HG03342 (cell line): ENCODE measurements around the gene DRC3.

Source experiments
- ATAC-seq: cut with Tn5 transposase; IDR thresholded peaks from one replicate; pipeline ENCODE4 v1.9.1; 2021; ENCODE audit warnings: mild to moderate bottlenecking, moderate library complexity; ENCODE audit not compliant: unreplicated experiment

Gene DRC3

DNA sequence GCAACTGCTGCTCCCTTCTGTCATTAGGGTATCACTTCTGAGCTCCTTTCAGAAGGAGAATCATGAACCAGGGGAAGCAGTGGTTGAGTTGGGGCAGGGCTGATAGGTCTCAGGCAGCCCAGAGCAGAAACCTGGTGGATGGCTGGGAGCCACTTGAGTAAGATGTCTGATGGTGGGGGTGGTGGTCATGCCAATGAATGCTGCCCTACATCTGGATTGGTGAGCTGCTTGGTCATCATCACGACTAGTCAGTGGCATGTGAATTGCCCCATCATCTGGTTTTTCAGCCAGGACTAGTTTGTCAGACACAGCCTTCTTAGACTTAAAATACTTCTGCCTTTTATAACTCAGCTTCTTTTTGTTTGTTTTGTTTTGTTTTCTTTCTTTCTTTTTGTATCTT lies 69.1 kb downstream of the DRC3 start:
- no peak for ATAC-seq

DNA sequence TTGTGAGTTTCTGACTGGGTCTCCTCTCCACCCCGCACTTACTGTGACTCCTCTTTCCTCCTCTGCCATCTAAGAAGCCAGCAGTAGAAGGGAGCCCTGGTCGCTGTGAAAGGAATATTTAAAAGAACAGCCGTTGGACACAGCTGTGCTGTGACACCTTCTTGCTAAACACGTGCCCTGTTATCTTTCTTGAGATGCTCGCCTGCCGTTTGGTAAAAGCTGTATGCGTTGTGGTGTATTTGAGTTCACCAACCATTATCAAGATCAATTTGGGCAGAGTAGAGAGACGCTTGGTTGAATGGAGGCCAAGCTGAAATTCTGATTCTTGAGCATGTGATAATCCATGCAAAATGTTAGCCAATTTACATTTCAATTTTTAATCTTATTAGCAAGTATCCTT lies 70.3 kb downstream of the DRC3 start:
- ATAC-seq = no peak

DNA sequence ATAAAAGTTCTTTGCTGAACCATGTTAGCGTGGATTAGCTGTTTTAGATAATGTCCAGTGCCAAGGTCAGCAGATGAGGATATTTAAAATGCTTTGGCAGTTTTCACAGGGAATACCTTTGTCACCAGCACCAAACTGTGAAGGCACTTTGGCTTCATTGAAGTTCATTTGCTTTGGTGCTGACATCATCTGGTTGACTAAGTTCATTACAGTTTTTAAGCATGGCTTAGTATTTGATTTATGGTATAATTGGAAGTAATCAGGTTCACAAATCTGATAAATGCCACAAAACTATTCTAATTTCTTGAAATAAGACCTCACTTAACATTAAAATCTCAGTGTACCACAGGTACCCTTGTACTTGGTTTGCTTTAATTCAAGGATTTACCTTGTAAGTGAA lies 70.8 kb downstream of the DRC3 start:
- no peak for ATAC-seq

DNA sequence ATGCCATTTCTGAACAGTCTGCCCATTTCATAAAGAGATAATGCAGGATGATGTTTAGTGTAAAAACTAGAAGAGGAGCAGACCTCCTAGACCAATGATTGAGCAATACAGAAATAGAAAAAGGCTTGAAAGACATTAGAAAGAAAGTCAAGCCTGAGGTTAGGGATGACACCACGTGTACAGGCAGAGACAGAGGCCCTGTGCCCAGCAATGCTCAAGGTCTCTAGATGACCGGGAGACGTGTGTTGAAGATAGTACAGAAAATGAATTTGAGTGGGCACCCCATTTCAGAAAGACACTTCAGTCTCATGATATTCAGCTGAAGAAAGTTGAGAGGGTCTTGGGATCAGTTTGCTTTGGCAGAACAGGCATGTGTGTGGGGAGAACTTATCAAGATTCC lies 71.9 kb downstream of the DRC3 start:
- no peak for ATAC-seq

DNA sequence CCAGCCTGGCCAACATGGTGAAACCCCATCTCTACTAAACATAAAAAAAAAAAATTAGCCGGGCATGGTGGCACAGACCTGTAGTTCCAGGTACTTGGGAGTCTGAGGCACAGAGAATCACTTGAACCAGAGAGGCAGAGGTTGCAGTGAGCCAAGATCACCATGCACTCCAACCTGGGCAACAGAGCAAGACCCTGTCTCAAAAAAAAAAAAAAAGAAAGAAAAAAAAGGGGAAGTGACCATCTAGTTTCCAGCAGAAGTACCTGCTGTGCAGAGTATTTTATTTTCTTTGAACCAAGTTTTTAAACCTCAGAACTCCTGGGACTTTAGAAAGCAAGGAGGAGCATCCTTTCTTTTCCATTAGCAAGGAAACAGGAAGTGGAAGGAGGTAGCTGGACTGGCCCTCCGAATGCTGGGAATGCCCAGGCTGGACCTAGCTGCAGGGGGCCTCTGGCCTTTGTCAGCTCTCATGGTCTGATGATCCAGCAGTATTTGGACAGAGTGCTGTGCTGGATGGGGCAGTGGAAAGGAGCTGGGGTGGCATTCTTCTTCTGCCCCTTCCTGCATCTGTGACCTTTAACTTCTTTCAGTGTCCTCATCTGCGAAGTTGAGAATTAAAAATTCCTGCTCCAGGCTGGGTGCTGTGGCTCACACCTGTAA lies 73.2 kb downstream of the DRC3 start:
- no peak for ATAC-seq

DNA sequence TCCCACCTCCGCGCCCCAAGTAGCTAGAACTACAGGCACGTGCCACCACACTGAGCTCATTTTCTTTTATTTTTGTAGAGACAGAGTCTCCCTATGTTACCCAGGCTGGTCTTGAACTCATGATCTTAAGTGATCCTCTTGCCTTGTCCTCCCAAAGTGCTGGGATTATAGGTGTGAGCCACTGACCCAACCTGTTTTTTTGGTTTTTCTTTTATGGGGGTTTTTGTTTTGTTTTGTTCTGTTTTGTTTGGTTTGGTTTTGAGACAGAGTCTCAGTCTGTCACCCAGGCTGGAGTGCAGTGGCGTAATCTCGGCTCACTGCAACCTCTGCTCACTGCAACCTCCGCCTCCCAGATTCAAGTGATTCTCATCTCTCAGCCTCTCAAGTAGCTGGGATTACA lies 82.9 kb downstream of the DRC3 start:
- no peak for ATAC-seq

DNA sequence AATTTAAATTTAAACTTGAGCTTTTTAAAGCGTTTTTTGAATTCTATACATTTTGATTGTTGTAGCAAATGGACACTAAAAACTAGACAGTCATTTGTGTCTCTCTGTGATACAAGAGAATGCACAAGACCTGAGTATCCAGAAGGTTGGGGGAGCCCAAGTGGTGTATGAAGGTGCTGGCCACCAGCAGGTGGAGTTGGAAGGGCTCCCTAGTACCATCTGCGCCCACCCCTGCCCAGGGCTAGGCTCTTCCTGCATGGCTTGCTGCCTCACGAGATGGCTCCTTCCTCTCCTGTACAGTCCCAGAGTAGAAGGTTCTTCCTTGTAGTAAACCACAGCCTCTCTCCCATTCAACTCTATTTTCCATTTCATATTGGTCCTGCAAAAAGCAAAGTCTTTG lies 83.6 kb downstream of the DRC3 start:
- ATAC-seq = no peak

DNA sequence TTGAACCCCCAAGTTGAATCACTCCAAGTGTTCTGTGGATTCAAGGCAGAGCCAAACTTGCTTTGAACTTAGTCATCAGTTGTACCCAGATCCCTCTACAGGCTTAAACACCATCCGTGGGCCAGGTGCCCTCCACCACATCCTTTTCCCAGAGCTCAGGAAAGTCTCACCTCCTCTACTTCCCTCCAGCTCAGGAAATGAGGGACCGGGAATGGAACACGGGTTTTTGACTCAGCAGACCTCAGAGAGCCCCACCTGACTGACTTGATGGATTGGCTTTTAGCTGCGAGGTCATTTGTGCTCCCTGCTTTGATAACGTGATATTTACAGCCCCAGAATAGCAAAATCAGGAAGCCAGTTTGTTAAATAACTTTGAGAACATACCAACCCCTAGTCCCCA lies 86.6 kb downstream of the DRC3 start:
- no peak for ATAC-seq

DNA sequence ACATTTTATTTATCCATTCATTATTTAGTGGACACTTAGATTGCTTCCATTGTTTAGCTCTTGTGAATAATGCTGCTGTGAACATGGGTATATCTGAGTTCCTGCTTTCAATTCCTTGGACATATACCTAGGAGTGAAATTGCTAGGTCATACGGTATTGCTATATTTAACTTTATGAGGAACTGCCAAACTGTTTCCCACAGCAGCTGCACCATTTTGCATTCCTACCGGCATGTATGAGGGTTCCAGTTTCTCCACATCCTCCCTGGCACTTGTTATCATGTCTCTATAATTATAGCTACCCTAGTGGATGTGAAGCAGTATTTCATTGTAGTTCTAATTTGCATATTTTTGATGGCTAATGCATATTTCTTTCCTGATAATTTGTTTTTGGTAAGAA lies 91.4 kb downstream of the DRC3 start:
- no peak for ATAC-seq

DNA sequence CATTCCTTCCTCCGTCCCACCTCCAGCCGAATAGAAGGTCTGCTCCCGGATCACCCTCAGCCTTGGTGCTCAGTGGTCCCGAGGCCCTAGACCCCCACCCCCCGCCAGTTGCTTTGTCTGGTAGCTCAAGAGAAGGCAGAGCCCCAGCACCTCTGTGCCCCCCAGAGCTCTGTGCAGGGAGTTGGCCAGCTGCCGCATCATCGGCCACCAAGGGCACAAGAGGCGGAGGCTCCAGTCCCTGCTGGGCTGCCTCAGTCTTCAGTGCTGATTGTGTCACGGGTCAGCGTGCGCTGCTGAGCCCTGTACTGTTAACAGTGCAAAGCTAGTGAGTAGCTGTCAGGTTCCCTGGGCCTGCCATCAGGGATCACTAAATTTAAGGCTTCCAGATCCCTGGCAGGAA lies 92.9 kb downstream of the DRC3 start:
- ATAC-seq = no peak
